SK-N-SH treated with all-trans-retinoic acid at 6 μM for 48 hours (cell line): ENCODE results near the gene CPTP.

Experiments
- ATAC-seq: fragments of 200-7000 bp; cut with Tn5 transposase; 3 replicates; pipeline ENCODE4 v1.9.1; 2020; ENCODE audit warnings: mild to moderate bottlenecking, moderate library complexity
- ARNTL ChIP-seq: fragments of 450-650 bp; formaldehyde crosslinking; IDR thresholded peaks from 2 replicates; pipeline ENCODE4 v1.5.0; 2020; ENCODE audit warnings: low read depth, mild to moderate bottlenecking, moderate library complexity, borderline replicate concordance
- BACH2 ChIP-seq: fragments of 250-450 bp; sonication (Bioruptor Pico); IDR thresholded peaks from 2 replicates; pipeline ENCODE4 v1.9.0; 2021; ENCODE audit warnings: mild to moderate bottlenecking, borderline replicate concordance
- CREB5 ChIP-seq: fragments of 250-450 bp; sonication (Bioruptor Pico); IDR thresholded peaks from 2 replicates; pipeline ENCODE4 v1.5.1; 2020; ENCODE audit warnings: low read depth, mild to moderate bottlenecking, moderate library complexity
- CSDC2 ChIP-seq: fragments of 250-450 bp; sonication (Bioruptor Pico); IDR thresholded peaks from 2 replicates; pipeline ENCODE4 v1.5.0; 2020; ENCODE audit warnings: mild to moderate bottlenecking, moderate library complexity
- CSRNP3 ChIP-seq: fragments of 250-450 bp; sonication (Bioruptor Pico); IDR thresholded peaks from 2 replicates; pipeline ENCODE4 v1.5.1; 2021; ENCODE audit warnings: mild to moderate bottlenecking, moderate library complexity
- GLIS3 ChIP-seq: fragments of 250-450 bp; sonication (Bioruptor Pico); IDR thresholded peaks from 2 replicates; pipeline ENCODE4 v1.5.0; 2020; ENCODE audit warnings: mild to moderate bottlenecking, moderate library complexity
- ISL1 ChIP-seq: fragments of 250-450 bp; sonication (Bioruptor Pico); IDR thresholded peaks from 2 replicates; pipeline ENCODE4 v2.1.2; 2022; ENCODE audit warnings: mild to moderate bottlenecking, moderate library complexity
- OSR1 ChIP-seq: fragments of 250-450 bp; sonication (Bioruptor Pico); IDR thresholded peaks from 2 replicates; pipeline ENCODE4 v1.8.0; 2022; ENCODE audit warnings: moderate library complexity, mild to moderate bottlenecking, inconsistent platforms
- PATZ1 ChIP-seq: fragments of 250-450 bp; sonication (Bioruptor Pico); IDR thresholded peaks from 2 replicates; pipeline ENCODE4 v1.8.0; 2020; ENCODE audit warnings: mild to moderate bottlenecking, moderate library complexity, borderline replicate concordance
- POU6F1 ChIP-seq: fragments of 250-450 bp; sonication (Bioruptor Pico); IDR thresholded peaks from 2 replicates; pipeline ENCODE4 v1.8.0; 2021; ENCODE audit warnings: low read depth, mild to moderate bottlenecking, moderate library complexity, borderline replicate concordance
- PPARA ChIP-seq: fragments of 250-450 bp; sonication (Bioruptor Pico); IDR thresholded peaks from 2 replicates; pipeline ENCODE4 v1.5.0; 2020; ENCODE audit warnings: mild to moderate bottlenecking, borderline replicate concordance
- RARB ChIP-seq: fragments of 250-450 bp; sonication (Bioruptor Pico); IDR thresholded peaks from 2 replicates; pipeline ENCODE4 v1.8.0; 2021; ENCODE audit warnings: mild to moderate bottlenecking, moderate library complexity
- SNAI2 ChIP-seq: fragments of 250-450 bp; sonication (Bioruptor Pico); IDR thresholded peaks from 2 replicates; pipeline ENCODE4 v1.5.0; 2020; ENCODE audit warnings: mild to moderate bottlenecking, moderate library complexity
- TCF4 ChIP-seq: fragments of 250-450 bp; sonication (Bioruptor Pico); IDR thresholded peaks from 2 replicates; pipeline ENCODE4 v1.8.0; 2021; ENCODE audit warnings: mild to moderate bottlenecking, moderate library complexity, borderline replicate concordance
- TOX ChIP-seq: fragments of 250-450 bp; sonication (Bioruptor Pico); IDR thresholded peaks from 2 replicates; pipeline ENCODE4 v1.8.0; 2021; ENCODE audit warnings: mild to moderate bottlenecking, moderate library complexity, borderline replicate concordance
- ZFP30 ChIP-seq: fragments of 450-650 bp; formaldehyde crosslinking; IDR thresholded peaks from 2 replicates; pipeline ENCODE4 v1.5.0; 2022; ENCODE audit warnings: mild to moderate bottlenecking, moderate library complexity
- ZNF70 ChIP-seq: fragments of 450-650 bp; formaldehyde crosslinking; IDR thresholded peaks from 2 replicates; pipeline ENCODE4 v1.5.0; 2020; ENCODE audit warnings: mild to moderate bottlenecking, moderate library complexity

Gene CPTP

GRCh38 chr1:1345384-1345783, 20.8 kb downstream of the CPTP start:
- ATAC-seq, result no peak
- TF ChIP-seq CSRNP3 (CRISPR knock-in tag) (no peak), SNAI2 (CRISPR knock-in tag) (no peak), ISL1 (CRISPR knock-in tag) (no peak), BACH2 (CRISPR knock-in tag) (no peak), TOX (no peak), ARNTL (CRISPR knock-in tag) (no peak), PPARA (CRISPR knock-in tag) (no peak), OSR1 (CRISPR knock-in tag) (no peak), CREB5 (no peak), ZNF70 (CRISPR knock-in tag) (no peak), CSDC2 (CRISPR knock-in tag) (no peak), GLIS3 (CRISPR knock-in tag) (no peak), POU6F1 (CRISPR knock-in tag) (no peak)

- TF ChIP-seq ZNF70 (CRISPR knock-in tag) (no peak), TCF4 (no peak), ZFP30 (no peak), OSR1 (CRISPR knock-in tag) (no peak), CSRNP3 (CRISPR knock-in tag) (no peak), BACH2 (CRISPR knock-in tag) (no peak), POU6F1 (CRISPR knock-in tag) (no peak)
- no peak for ATAC-seq
These were observed 21.4 kb downstream of the CPTP start for GRCh38 chr1:1345860-1346500.

GRCh38 chr1:1346501-1346890, 21.9 kb downstream of the CPTP start:
- no peak for ATAC-seq
- TF ChIP-seq PATZ1 (CRISPR knock-in tag), result no peak
- TF ChIP-seq TOX, result no peak
- TF ChIP-seq ZFP30, result no peak

- no peak for ATAC-seq
- TF ChIP-seq RARB (CRISPR knock-in tag), result no peak
These were observed 22.5 kb downstream of the CPTP start for GRCh38 chr1:1347026-1347595.
